Iris pigment epithelial cell (primary cell): ENCODE measurements around the gene TAF3.

ENCODE experiments used
- DNase-seq: peaks from one replicate; pipeline ENCODE4 v3.0.0-alpha.2; 2011; ENCODE audit warnings: low read depth

Gene TAF3

DNA sequence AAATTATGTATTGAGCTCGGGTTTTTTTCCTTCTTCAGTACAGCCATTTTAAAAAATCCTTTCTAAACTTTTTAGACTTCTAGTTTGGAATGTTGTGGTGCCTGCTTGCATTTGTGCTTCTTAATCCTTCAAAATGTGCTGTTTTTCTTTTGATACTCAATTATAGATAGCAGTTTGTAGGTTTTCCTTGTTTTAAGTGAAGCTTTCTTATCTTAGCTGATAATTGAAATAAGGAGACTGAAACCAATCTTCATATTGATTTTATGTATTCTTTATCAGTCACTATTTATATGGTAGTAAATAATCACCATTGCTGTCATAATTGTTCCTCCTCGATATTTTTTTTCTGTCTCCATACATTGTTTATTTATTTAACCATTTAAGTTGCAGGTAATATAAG is 56.6 kb downstream of the TAF3 start:
- DNase-seq, result no peak

DNA sequence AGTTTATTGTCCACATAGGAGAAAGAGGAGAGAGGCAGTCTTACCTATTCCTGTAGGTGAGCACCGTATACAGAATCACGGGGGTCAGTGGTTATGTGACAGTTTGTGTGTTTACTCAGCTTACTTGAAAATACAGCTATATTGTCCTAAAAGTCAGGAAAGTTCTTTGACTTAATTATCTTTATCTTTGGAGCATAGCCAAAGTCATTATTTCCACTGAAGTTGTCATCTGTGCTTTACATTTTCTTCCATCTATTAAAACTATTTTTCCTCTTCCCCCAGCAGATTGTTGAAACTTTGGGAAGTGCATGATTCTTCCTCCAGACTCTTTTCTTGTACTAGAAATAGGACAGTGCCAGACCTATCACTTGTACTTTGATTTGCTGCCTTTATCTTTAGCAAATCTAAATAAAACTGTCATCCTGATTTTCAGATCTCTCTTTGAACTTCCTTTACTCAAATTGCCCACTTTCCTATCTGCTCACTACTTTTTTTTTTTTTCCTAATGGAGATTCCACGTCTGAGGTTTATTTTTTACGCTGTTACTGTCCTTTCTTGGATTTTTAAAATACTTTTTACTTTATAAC is 58.3 kb downstream of the TAF3 start:
- DNase-seq, result no peak

DNA sequence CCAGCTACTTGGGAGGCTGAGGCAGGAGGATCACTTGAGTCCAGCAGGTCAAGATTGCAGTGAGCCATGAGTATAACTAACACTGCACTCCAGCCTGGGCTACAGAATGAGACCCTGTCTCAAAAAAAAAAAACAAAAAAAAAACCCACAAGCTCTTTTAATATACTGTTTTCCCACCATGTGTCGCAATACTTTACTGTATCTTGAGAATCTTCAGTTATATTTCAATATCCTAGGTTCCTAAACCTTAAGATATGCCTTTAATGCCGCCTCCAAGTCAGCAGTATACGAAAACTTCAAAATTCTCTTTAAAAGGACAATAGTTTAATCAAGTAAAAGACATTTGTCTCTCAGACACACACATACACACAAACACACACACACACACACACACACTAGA is 62.8 kb downstream of the TAF3 start:
- no peak for DNase-seq

DNA sequence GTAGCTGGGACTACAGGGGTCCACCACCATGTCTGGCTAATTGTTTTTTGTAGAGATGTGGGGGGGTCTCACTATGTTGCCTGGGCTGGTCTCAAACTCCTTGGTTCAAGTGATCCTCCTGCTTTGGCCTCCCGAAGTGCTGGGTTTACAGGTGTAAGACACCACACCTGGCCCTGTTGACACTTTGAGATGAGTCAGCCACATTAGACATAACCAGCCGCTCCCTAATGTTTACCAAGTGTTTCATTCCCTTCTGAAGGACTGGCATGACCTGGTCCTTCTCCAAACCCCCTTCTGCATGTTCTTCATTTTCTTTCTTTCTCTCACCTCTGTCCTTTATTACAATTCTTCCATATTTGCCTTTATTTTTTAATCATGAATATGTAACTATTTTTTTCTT is 67.8 kb downstream of the TAF3 start:
- DNase-seq, result no peak

DNA sequence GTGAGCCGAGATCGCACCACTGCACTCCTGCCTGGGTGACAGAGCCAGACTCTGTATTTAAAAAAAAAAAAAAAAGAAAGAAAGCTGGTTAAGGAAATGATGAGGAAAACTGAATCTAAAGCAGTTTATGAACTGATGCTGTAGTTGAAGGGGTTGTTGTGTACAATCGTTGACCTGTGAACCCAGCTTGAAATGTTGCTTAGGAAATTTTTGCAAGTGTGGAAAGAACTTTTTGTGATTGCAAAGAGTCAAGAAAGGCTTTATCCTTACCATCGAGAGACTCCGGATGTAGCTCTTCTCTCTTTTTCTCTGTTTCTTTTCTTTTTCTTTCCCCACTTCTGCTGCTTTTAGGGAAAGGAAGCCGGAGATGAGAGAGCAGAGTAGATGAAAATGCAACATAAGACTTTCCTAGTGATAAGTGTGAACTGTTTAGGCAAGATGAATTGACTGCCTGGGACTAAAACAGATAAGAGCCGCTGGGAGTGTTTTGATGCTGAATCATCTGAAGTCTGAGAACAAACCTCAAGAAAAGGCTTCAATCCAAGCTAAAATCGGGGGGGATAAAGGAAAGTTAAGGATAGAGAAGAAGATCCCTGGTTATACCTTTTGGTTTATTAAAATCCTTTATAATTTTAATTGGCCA is 69.0 kb downstream of the TAF3 start:
- peak; percentile 79 for DNase-seq

DNA sequence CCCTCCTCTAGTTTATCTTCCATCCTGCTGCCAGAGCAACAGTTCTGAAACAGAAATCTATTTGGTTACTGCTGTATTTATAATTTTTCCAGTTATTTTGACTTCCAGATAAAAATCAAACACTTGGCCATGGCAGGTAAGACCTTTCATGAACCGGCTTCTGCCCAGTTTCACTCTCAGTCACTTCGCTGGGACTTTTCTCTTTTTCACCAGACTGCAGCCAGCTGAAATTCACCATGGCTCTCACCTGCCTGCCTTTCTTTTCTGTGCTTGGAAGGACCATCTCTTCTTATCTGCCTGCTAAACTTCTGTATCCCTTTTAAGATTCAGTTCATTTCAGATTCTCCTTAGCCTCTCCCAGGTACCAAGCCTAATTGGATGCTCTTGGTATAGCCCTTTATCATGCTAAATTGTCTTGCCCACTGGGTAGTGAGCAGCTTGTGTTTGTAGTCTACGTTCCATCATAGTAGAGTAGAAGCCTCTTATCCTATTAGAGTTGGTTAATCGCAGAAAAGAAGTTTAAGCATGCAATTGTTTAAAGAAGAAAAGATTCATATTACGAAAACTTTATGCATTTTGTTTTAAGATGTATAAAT is 71.7 kb downstream of the TAF3 start:
- no peak for DNase-seq

DNA sequence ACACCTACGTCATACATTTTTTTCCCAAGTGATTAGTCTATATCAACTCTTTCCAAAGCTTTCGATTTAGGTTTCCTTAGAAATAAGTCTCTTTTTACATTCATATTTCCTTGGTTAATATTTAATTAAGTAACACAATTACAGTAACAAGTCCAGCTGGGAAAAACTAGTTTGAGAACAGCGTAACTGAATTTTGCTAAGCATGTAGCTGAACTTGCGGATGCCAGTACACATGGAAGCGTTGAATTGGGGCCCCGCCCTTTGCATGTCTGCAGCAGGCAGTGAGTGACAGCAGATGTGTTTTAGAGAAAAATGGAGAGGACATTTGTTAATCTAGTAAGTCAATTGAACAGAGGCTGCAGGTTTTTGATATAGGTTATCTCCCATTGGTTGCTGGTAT is 72.5 kb downstream of the TAF3 start:
- DNase-seq, result no peak

DNA sequence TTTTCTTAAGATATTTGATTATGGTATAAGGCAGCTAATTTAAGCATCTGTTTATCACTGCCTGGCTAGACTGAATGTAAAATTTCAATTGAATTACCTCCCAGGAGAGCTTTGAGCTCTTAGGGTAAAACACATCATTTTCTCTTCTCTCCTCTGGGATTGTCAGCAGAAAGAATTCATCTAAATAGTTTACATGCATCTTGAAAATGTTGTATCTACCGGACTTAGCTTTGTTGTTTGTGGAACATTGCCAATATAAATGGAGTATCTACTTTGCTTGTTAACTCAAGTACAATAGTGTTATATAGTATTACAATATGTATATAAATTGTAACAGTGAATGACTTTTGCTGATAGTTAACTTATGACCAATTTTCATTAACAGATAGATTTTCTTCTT is 73.3 kb downstream of the TAF3 start:
- DNase-seq, result peak; percentile 64

DNA sequence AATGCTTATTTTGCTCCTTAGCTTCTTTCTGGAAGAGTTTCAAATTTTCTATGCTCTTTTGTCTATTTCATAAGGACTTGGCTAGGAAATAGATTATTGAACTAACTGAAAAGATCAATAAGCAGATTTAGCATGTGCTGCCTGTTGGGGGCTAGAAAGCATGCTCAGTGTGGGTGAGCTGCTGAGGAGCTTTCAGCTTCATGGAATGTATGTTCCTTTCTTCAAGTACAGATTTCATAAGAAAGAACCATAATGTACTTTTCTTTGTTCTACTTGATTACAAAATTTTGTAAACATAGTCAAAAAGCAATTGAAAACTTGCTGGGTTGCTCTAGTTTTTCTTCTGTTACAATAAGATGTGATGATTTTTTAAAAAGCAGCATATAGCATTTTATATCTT is 73.8 kb downstream of the TAF3 start:
- peak; percentile 40 for DNase-seq

DNA sequence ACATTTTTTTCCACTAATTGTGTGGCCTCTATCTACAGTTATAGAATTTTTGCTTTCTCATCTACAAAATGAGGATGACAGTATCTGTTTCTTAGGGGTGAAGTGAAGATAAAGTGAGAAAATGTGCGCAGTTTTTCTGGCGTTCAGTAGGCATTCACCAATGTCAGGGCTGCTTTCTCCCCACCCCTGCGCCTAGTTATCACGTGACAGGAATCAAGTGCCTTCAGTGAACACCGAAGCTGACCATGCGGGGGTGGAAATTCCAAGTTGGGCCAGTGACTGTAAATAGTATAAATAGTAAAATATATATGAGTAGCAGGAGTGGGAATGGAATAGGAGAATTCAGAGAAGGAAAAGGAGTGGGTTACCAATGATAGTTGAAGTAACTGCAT is 77.4 kb downstream of the TAF3 start:
- no peak for DNase-seq

DNA sequence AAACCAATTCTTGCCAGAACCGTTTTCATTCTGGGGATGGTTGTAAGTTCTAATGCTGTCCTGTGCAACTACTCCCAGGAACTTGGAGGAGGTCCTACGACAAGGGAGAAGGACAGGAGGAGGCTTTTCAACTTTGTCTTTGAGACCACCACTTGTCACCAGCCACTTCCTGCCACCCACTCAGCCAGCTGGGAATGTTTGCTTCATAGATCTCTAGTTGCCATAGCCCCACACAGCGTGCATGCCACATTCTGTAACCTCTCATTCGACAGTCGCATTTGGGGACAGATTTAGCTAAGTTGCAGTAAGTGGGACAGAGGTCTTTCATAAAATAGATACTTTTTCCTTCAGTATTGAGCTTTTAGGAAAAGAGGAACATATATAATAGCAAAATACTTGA is 78.0 kb downstream of the TAF3 start:
- no peak for DNase-seq

DNA sequence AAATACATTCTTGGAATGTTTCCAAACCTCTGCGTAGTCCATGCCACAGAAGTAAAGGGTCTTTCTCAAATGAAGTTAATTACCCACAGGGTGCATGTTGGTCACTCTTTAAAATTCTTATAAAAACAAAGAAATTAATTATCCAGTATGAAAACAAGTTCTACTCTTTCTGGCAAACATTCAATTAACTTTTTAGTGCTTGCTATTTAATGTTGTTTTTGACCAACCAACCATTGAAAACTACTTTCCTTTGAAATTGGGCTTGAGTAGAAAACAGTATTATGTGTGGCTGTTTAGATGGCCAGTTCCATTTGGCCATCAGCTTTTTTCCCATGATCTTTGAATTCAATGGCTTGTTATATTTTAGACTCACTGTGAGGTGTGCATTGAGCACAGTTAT is 83.0 kb downstream of the TAF3 start:
- no peak for DNase-seq

DNA sequence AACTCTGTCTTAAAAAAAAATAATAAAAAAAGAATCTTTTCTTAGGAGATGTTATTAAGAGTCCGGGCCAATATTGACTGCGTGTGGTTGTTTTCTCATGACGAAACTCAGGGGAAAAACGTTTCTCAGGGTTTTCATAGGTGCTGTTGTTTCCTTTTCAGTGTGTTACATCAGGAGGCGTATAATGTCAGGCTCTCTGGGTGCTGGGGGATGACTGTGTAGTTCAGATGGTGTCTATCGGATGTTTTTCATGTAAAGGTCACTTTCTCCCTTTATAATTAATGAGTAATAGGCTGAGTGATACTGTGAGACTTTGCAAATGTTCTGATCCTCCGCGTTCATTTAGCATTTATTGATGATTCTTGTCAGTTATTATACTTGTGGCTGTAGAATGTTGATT is 84.1 kb downstream of the TAF3 start:
- DNase-seq, result no peak

DNA sequence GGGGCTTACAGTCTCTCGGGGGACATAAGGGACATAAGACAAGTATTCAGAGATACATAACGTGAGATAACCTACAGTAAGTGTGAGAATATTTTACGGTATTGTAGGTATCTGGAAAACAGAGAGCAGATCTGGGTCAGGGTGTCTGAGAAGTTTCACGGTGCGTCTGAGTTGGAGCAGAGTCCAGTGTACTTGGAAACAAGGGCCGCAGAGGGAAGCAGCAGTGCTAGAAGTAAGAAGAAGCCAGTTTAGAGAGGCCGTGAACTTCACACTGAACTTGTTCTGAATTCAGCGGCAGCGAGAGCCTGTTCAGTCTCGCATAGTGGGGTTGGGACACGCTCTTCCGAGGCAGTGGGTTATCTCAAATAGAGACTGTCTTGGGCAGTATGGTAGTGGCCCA is 85.5 kb downstream of the TAF3 start:
- no peak for DNase-seq

DNA sequence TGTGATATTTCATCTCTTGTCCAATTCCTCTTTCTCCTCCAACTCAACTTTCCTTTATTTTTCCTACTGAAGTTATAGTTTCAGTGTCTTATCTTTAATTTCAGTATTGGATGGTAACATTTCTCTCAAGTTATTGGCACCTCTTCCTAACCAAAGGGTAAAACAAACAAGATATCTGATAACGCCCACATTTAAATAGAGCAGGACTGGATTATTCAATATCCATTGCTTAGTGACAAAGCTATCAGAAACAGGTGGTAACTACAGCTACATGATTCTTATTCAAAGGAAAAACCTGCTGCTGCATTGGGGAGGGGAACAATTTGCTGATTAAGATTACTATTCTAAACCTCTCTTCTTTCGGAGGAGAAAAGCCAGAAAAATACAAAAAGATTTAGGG is 87.8 kb downstream of the TAF3 start:
- DNase-seq, result no peak

DNA sequence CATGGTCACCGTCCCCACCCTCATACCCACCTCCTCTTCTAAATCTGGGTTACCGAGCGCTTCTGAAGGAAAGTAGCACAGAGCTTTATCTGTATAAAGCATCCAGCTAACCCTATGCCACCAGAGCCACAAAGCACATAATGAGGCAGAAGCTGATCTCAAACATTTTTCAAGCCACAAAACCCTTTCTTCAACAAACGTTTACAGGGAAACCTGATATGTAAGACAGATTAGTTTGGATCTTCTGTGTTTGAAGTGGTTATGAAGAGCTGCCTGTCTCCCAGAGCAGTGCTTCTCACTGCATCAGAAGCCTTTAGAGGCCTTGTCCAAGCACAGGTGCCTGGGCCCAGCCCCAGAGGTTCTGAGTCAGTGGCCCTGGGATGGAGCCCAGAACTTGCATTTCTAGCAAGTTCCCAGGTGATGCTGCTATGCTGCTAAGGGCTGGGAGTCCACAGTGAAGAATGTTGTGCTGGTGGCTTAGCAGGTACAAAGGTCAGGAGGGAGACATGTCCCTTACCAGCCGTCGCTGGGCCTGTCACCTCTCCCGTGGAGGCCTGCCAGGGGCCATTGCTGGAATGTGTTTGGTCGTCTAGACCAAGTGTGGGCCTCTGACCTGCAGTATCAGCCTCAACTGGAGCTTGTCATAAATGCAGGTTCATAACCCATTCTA is 90.4 kb downstream of the TAF3 start:
- DNase-seq, result peak; percentile 13

DNA sequence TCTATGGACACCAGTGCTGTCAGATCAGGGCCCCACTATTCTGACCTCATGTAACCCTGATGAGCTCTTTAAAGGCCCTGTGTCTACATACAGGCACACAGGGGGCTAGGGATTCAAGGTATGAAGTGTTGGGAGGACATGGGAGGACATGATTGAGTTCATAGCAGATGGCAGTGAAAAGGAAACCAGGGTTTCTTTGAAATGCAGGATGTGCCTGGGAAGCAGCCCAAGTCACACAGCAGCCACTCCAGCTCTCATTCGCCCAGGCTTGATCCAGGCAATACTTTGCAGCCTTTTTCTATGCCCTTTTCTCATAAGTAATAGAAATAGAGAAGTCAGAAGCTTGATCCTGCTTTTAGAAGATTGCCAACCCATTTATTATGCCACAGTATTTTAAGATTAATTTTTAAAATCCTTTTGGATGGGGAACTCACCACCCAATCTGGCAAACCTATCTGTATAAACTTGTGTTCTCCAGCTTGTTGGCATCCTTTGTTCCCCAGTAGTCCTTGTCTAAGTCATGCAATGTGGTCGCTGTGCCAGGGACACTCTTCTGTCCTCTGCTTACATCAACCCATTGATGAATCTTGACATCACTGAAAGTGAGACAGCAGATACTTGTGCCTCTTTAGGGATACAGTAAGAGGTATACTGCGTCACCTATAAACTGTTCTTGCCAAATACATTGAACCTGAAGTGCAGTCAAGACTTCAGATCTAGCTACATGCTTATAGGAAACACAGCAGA is 95.0 kb downstream of the TAF3 start:
- DNase-seq, result no peak

DNA sequence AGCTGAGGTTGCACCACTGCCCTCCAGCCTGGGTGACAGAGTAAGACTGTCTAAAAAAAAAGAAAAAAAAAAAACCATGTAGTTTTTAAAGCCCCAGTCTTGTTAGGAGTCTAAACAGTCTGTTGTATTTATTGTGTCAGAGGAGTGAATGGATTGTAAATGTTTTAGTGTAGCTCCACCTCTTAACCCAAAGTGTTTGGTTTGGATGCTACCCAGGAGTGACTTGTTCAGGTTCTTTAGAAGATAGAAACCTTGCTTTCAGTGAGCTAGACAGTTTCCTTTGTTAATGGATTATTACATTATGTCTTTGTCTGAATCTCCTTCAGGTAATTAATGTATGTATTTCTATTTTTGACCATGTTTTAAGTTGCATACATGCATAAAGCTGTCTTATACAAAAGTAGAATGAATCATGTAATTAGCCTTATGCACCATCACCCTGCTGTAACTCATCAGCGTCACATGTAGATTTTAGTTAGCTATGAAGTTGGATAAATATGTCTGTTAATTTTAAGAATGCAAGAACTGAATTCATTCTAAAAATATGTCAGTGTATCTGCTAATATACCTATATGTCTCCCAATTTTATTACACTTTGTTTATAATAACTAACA is 97.7 kb downstream of the TAF3 start:
- DNase-seq, result peak; percentile 69

DNA sequence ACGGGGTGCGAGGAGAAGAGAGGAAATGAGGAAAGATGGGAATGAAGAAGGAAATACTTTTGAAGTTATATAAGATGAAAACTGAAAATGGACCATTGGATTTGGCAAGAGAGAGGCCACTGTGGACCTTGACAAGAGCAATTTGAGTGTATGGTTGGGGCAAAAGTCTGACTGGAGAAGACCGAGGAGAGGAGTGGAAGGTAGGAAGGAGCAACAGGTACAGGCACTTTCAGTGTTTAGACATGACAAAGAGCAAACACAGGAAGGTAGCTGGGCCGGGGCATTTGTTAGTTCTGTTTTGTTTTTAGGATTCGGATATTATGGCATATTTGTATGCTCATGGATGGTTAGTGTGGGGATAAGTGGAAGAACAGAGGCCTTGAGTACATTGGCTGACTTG is 99.4 kb downstream of the TAF3 start:
- no peak for DNase-seq

DNA sequence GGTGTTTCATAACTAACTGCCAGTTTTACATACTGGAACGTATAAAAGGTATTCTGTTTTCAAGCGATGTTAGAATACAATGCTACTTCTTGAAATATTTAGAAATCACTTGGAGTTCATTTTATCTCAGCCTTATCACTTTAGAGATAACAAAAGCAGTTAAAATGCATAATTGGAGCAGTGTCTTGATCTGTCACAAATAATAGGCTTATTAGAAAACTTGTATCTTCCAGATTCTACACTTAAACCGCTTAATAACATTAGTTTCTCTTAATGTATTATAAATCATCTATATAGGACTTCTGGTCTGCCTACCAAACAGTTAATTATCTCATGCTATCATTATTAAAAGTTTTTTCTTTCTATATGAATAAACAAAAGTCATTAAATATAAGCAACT is 104.4 kb downstream of the TAF3 start:
- DNase-seq, result no peak

DNA sequence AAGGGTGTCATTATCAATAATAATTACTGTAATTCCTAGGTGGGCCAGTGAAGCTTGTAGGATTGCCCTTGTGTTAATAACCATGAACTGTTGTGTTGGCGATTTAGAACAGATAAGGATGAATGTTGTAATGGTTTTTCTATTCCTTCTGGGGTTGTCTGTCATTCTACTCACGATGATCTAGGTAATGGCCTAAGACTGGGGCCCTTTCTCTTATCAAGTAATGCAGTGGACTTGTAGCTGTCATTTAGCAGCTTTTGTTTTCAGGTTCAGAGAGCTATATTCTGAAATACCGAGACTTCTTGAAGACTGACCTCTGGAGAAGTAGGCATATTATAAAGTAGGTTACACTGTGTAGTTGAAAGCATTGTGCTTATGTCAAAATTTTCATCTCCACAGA is 110.2 kb downstream of the TAF3 start:
- DNase-seq, result no peak

DNA sequence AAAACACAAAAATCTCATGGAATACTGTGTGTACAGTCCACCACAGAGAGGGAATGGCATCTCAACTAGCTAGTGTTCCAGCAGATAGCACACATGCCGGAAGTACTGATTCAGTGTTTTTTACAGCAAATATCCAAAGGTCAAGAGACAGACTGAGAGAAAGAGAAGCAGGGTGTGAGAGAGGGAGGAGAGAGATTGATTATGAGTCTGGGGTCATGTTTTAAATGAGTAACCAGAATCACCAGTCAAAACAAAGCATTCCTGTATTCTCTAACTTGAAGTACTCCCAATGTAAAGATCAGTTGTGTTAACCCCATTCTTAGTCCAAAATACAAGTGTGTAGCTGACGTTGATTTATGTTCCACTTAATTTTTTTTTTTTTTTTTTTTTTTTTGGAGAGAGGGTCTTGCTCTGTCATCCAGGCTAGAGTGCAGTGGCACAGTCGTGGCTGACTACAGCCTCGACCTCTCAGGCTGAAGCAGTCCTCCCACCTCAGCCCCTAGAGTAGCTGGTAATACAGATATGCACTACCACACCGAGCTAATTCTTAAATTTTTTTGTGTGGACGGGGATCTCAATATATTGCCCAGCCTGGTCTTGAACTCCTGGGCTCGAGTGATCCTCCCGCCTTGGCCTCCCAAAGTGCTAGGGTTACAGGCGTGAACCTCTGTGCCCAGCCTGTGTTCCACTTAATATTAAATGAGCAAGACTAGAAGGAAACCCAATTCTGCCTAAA is 114.2 kb downstream of the TAF3 start:
- no peak for DNase-seq
